ENCODE measurements around the gene NFXL1.

DNA sequence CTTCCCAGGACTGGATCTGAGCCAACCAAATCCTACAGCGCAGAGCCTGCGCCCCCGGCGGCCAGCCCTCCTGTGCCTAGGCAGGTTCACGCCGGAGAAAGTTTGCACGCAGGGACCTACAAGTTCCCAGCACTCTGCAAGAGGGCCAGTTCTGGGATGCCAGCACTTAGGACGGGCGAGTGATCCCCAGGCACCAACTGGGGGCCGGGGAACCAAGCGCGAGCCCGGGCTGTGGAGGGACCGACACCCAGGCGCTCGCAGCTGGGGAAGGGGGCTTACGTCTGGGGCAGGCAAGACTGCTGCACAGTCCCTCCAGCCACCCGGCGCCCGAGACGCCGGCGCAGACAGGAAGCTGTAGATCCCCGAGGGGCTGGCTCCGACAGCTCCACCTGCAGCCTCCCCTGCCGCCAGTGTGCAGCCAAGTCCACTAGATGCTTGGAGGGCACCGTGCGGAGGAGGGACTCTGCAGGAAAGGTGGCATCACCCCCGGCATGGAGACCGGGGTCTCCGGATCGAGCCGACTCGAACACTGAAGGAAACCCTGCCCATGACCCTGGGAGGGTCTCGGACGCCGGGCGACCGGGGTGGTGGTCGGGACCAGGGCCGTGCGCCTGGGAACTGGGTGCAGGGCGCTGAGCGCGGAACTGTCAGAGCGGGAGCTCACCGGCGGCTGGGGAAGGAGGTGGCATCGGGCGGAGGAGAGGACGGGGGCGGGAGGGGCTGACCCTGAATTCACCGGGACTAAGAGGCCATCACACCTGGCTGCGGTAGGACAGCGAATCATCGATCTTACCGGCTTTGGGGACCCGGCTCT is 77.1 kb downstream of the NFXL1 start:
- TF ChIP-seq CTCF (IDR thresholded peaks at IDR 0.05; ENCODE audit: low read depth, low read length, poor library complexity, severe bottlenecking) (peak; percentile 13), EZH2phosphoT487 (IDR thresholded peaks at IDR 0.05; ENCODE audit: borderline replicate concordance, low read length) (no peak)

Measured in DOHH2 (cell line).